HCT116 (cell line): ENCODE results near the gene STPG1.

Source experiments
- ATF3 ChIP-seq: IDR thresholded peaks from 2 replicates; pipeline ENCODE4 v1.6.1; 2012
- CTCF ChIP-seq, 3 experiments: fragments of 200-600 bp in 1 of 3; sonication (generic) in 1 of 3; IDR thresholded peaks in 2 of 3; conservative IDR thresholded peaks in 1 of 3; 2 replicates each; pipeline ENCODE4 v1.5.1; 2012 to 2017; ENCODE audit warnings: low read depth in 2 of 3, low read length in 2 of 3, antibody characterized with exemption in 1 of 3, borderline replicate concordance in 1 of 3, control low read depth in 1 of 3, mild to moderate bottlenecking in 1 of 3, mixed read lengths in 1 of 3, mixed run types in 1 of 3, moderate library complexity in 1 of 3; ENCODE audit not compliant: insufficient read depth in 1 of 3
- ELF1 ChIP-seq: IDR thresholded peaks from 2 replicates; pipeline ENCODE4 v1.6.1; 2012; ENCODE audit warnings: low read depth, borderline replicate concordance
- EZH2 ChIP-seq: fragments of 200-600 bp; sonication (generic); IDR thresholded peaks from 2 replicates; pipeline ENCODE4 v1.6.1; 2017; ENCODE audit warnings: antibody characterized with exemption, mixed run types
- EZH2phosphoT487 ChIP-seq: fragments of 200-600 bp; IDR thresholded peaks from 2 replicates; pipeline ENCODE4 v1.6.1; 2018; ENCODE audit warnings: antibody characterized with exemption, borderline replicate concordance
- JUND ChIP-seq: IDR thresholded peaks from 2 replicates; pipeline ENCODE4 v1.6.1; 2012
- MAX ChIP-seq: IDR thresholded peaks from 2 replicates; pipeline ENCODE4 v1.6.1; 2012
- POLR2A ChIP-seq: IDR thresholded peaks from 2 replicates; pipeline ENCODE4 v1.7.0; 2011; ENCODE audit warnings: borderline replicate concordance; ENCODE audit not compliant: insufficient read depth, insufficient read length; ENCODE audit errors: extremely low read depth
- POLR2AphosphoS5 ChIP-seq: IDR thresholded peaks from 2 replicates; pipeline ENCODE4 v1.6.1; 2011; ENCODE audit warnings: mild to moderate bottlenecking, low read depth, low read length, moderate library complexity
- SP1 ChIP-seq: IDR thresholded peaks from 2 replicates; pipeline ENCODE4 v1.6.1; 2012; ENCODE audit warnings: low read depth
- SRF ChIP-seq: IDR thresholded peaks from 2 replicates; pipeline ENCODE4 v1.6.1; 2012; ENCODE audit warnings: low read depth
- YY1 ChIP-seq: IDR thresholded peaks from 2 replicates; pipeline ENCODE4 v1.6.1; 2011; ENCODE audit warnings: low read length, low read depth, moderate library complexity, mild to moderate bottlenecking; ENCODE audit not compliant: insufficient replicate concordance; ENCODE audit errors: extremely low read depth
- ZBTB33 ChIP-seq: IDR thresholded peaks from 2 replicates; pipeline ENCODE4 v1.6.1; 2011; ENCODE audit warnings: mild to moderate bottlenecking, low read length, moderate library complexity; ENCODE audit not compliant: insufficient replicate concordance; ENCODE audit errors: extremely low read depth
- ZNF274 ChIP-seq: fragments of 200-500 bp; sonication (Bioruptor generic); IDR thresholded peaks from 2 replicates; pipeline ENCODE4 v1.6.1; 2014; ENCODE audit warnings: mild to moderate bottlenecking, low read depth, low read length, inconsistent platforms

- TF ChIP-seq CTCF (IDR thresholded peaks at IDR 0.05 in 2 of 3, conservative IDR thresholded peaks at IDR 0.05 in 1 of 3; ENCODE audit: borderline replicate concordance in 1 of 3, insufficient read depth in 1 of 3, low read depth in 2 of 3, low read length in 2 of 3) (no peak), POLR2A (no peak), EZH2 (no peak), YY1 (no peak), ATF3 (no peak), POLR2AphosphoS5 (no peak), SP1 (no peak), ZNF274 (no peak), ELF1 (no peak), MAX (no peak), ZBTB33 (no peak), SRF (no peak), EZH2phosphoT487 (no peak), JUND (no peak)
These were observed 62.3 kb downstream of the STPG1 start for GRCh38 chr1:24351247-24351646.
